ENCODE measurements around the gene ZFPL1. TPM values are rescaled to one million over a fixed set of nuclear protein-coding genes. Genes with fewer than 3 reads are reported as not detected.

ZFPL1 gene
- total and polyA plus RNA-seq, 9 of the 15 experiments (the other 6 are each of a cell fraction or from before 2014, with no cell fraction given) = 3.7 to 37.5 (median 22.7) TPM

DNA sequence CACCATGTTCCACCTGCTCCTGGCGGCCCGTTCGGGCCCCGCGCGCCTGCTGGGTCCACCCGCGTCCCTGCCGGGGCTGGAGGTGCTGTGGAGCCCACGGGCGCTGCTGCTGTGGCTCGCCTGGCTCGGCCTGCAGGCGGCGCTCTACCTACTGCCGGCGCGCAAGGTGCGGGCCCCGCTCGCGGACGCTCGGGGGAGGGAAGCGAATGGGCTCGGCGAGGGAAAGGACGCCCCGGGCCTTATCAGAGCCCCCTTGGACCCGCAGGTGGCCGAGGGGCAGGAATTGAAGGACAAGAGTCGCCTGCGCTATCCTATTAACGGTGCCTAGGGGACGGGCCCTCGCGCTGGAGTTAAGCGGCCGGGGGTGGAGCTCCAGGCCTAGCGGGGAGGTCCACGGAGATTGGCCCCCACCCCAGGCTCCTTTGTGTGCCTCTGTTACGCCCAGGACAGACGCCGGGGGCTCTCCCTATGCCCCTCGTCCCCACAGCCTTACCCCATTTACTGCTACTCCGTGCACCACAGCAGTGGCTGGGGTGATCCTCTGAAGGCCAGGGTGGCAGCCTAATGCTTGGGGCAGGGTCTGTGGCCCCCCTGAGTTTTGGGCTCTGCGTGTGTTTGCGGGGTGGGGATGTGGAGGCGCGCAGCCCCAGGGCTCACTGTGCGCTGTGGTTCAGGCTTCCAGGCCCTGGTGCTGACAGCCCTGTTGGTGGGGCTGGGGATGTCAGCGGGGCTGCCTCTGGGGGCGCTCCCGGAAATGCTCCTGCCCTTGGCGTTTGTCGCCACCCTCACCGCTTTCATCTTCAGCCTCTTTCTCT is 28.7 kb downstream of the ZFPL1 start (continued):
- TF ChIP-seq, protein P1, sequence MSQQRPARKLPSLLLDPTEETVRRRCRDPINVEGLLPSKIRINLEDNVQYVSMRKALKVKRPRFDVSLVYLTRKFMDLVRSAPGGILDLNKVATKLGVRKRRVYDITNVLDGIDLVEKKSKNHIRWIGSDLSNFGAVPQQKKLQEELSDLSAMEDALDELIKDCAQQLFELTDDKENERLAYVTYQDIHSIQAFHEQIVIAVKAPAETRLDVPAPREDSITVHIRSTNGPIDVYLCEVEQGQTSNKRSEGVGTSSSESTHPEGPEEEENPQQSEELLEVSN (IDR thresholded peaks at IDR 0.05; ENCODE audit: borderline replicate concordance in 1 of 2, extremely low read depth in 1 of 2, insufficient read depth in 1 of 2, insufficient read length in 1 of 2, low read depth in 1 of 2, low read length in 1 of 2, poor library complexity in 1 of 2, severe bottlenecking in 1 of 2) = peak; percentile 51 to 87
- TF ChIP-seq ZC3H11A (IDR thresholded peaks at IDR 0.05; ENCODE audit: low read depth, low read length) = no peak
- no peak for TF ChIP-seq CBX3 (IDR thresholded peaks at IDR 0.05; ENCODE audit: borderline replicate concordance in 1 of 2, low read length in 2 of 2)
- no peak for TF ChIP-seq SNRNP70 (optimal IDR thresholded peaks at IDR 0.05; ENCODE audit: low read depth, low read length)
- TF ChIP-seq, protein P2, sequence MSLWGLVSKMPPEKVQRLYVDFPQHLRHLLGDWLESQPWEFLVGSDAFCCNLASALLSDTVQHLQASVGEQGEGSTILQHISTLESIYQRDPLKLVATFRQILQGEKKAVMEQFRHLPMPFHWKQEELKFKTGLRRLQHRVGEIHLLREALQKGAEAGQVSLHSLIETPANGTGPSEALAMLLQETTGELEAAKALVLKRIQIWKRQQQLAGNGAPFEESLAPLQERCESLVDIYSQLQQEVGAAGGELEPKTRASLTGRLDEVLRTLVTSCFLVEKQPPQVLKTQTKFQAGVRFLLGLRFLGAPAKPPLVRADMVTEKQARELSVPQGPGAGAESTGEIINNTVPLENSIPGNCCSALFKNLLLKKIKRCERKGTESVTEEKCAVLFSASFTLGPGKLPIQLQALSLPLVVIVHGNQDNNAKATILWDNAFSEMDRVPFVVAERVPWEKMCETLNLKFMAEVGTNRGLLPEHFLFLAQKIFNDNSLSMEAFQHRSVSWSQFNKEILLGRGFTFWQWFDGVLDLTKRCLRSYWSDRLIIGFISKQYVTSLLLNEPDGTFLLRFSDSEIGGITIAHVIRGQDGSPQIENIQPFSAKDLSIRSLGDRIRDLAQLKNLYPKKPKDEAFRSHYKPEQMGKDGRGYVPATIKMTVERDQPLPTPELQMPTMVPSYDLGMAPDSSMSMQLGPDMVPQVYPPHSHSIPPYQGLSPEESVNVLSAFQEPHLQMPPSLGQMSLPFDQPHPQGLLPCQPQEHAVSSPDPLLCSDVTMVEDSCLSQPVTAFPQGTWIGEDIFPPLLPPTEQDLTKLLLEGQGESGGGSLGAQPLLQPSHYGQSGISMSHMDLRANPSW (CRISPR knock-in tag; IDR thresholded peaks at IDR 0.05) = no peak
- no peak for TF ChIP-seq FOSL1 (tag; conservative IDR thresholded peaks at IDR 0.05)
- TF ChIP-seq, protein P3, sequence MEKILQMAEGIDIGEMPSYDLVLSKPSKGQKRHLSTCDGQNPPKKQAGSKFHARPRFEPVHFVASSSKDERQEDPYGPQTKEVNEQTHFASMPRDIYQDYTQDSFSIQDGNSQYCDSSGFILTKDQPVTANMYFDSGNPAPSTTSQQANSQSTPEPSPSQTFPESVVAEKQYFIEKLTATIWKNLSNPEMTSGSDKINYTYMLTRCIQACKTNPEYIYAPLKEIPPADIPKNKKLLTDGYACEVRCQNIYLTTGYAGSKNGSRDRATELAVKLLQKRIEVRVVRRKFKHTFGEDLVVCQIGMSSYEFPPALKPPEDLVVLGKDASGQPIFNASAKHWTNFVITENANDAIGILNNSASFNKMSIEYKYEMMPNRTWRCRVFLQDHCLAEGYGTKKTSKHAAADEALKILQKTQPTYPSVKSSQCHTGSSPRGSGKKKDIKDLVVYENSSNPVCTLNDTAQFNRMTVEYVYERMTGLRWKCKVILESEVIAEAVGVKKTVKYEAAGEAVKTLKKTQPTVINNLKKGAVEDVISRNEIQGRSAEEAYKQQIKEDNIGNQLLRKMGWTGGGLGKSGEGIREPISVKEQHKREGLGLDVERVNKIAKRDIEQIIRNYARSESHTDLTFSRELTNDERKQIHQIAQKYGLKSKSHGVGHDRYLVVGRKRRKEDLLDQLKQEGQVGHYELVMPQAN (IDR thresholded peaks at IDR 0.05; ENCODE audit: borderline replicate concordance) = peak; percentile 17; the same call in 1 of the 2 replicates
- TF ChIP-seq SAP30 (IDR thresholded peaks at IDR 0.05; ENCODE audit: borderline replicate concordance, insufficient read depth, low read depth, low read length, poor library complexity, severe bottlenecking) = no peak
- TF ChIP-seq TCF3 (CRISPR knock-in tag; IDR thresholded peaks at IDR 0.05) = 0 out of 2 replicates have a peak, but pooled peaks have one; percentile 16
- TF ChIP-seq KAT8 (IDR thresholded peaks at IDR 0.05; ENCODE audit: low read depth) = no peak
- TF ChIP-seq FOXA3 (CRISPR knock-in tag; conservative IDR thresholded peaks at IDR 0.05 in 1 of 2, IDR thresholded peaks at IDR 0.05 in 1 of 2) = no peak
- no peak for TF ChIP-seq POLR3A (IDR thresholded peaks at IDR 0.05; ENCODE audit: borderline replicate concordance, extremely low read depth, insufficient read depth, insufficient read length)
- TF ChIP-seq, protein P4, sequence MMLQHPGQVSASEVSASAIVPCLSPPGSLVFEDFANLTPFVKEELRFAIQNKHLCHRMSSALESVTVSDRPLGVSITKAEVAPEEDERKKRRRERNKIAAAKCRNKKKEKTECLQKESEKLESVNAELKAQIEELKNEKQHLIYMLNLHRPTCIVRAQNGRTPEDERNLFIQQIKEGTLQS (IDR thresholded peaks at IDR 0.05) = no peak
- TF ChIP-seq, protein P4 (CRISPR knock-in tag; conservative IDR thresholded peaks at IDR 0.05) = 0 out of 2 replicates have a peak, but pooled peaks have one; percentile 71
- peak; percentile 84 for TF ChIP-seq CBX1 (IDR thresholded peaks at IDR 0.05; ENCODE audit: low read depth)
- TF ChIP-seq ZSCAN32 (CRISPR knock-in tag; IDR thresholded peaks at IDR 0.05) = no peak
- no peak for TF ChIP-seq NR4A1 (CRISPR knock-in tag; IDR thresholded peaks at IDR 0.05)
- TF ChIP-seq NR4A1 (tag; IDR thresholded peaks at IDR 0.05) = no peak
- no peak for TF ChIP-seq ATF1 (CRISPR knock-in tag; IDR thresholded peaks at IDR 0.05)
- 0 out of 2 replicates have a peak, but pooled peaks have one; percentile 38 for TF ChIP-seq ATF1 (tag; IDR thresholded peaks at IDR 0.05)
- no peak for TF ChIP-seq KLF16 (IDR thresholded peaks at IDR 0.05)

Data from K562 (cell line).